ENCODE data around the gene CGB1.
"Not testable (repeated sequence)": the region's sequence is repeated elsewhere in the genome, so short reads cannot be mapped to it uniquely, and the experiment has no call there.

The CGB1 gene

GRCh38 chr19:49036815-49037214 is at the start of gene CGB1:
TSS of gene CGB1 (minus strand) at chr19:49036895. CDS start at chr19:49036711, 184 bp downstream.
- not testable (repeated sequence) for H3K36me3 ChIP-seq (ENCODE audit: insufficient read depth, low read length); H3K4me3 ChIP-seq (ENCODE audit: low read depth in 1 of 2, low read length in 2 of 2); H3K4me1 ChIP-seq (ENCODE audit: insufficient read depth, low read length); H3K9ac ChIP-seq (ENCODE audit: low read length); H3K27ac ChIP-seq (ENCODE audit: low read depth, low read length); H3K27me3 ChIP-seq (ENCODE audit: control insufficient read depth in 1 of 2, insufficient read depth in 2 of 2, low read length in 2 of 2); H3K9me3 ChIP-seq (ENCODE audit: low read length)

GRCh38 chr19:49086296-49086695 is 49.6 kb upstream of the CGB1 start:
- peak overlapping the region; percentile 96 for H3K27ac ChIP-seq (ENCODE audit: low read depth, low read length)
- H3K4me1 ChIP-seq (ENCODE audit: insufficient read depth, low read length): peaks cover 22% of the 10 kb centered on the region
- H3K36me3 ChIP-seq (ENCODE audit: insufficient read depth, low read length): peaks cover 33% of the 10 kb centered on the region
- peak overlapping the region; percentile 57 for H3K9ac ChIP-seq (ENCODE audit: low read length)
- no peaks in the 10 kb centered on the region for H3K27me3 ChIP-seq (ENCODE audit: control insufficient read depth in 1 of 2, insufficient read depth in 2 of 2, low read length in 2 of 2)
- no peaks in the 10 kb centered on the region for H3K9me3 ChIP-seq (ENCODE audit: low read length)
- peak overlapping the region; percentile 86 to 95 for H3K4me3 ChIP-seq (ENCODE audit: low read depth in 1 of 2, low read length in 2 of 2)

GRCh38 chr19:49085868-49086232 is 49.2 kb upstream of the CGB1 start:
- peak overlapping the region; percentile 57 for H3K9ac ChIP-seq (ENCODE audit: low read length)
- peaks cover 22% of the 10 kb centered on the region for H3K4me1 ChIP-seq (ENCODE audit: insufficient read depth, low read length)
- no peaks in the 10 kb centered on the region for H3K27me3 ChIP-seq (ENCODE audit: control insufficient read depth in 1 of 2, insufficient read depth in 2 of 2, low read length in 2 of 2)
- H3K27ac ChIP-seq (ENCODE audit: low read depth, low read length): peak overlapping the region; percentile 96
- no peaks in the 10 kb centered on the region for H3K9me3 ChIP-seq (ENCODE audit: low read length)
- H3K36me3 ChIP-seq (ENCODE audit: insufficient read depth, low read length): peaks cover 29% of the 10 kb centered on the region
- H3K4me3 ChIP-seq (ENCODE audit: low read depth in 1 of 2, low read length in 2 of 2): peak overlapping the region; percentile 86 to 95

- no peaks in the 10 kb centered on the region for H3K27me3 ChIP-seq (ENCODE audit: control insufficient read depth in 1 of 2, insufficient read depth in 2 of 2, low read length in 2 of 2)
- no peaks in the 10 kb centered on the region for H3K9me3 ChIP-seq (ENCODE audit: low read length)
- H3K36me3 ChIP-seq (ENCODE audit: insufficient read depth, low read length): peaks cover 23% of the 10 kb centered on the region
- peak within 1 kb of the TSS; percentile 57 for H3K9ac ChIP-seq (ENCODE audit: low read length)
- peak within 1 kb of the TSS; percentile 96 for H3K27ac ChIP-seq (ENCODE audit: low read depth, low read length)
- peak within 1 kb of the TSS; percentile 86 to 95 for H3K4me3 ChIP-seq (ENCODE audit: low read depth in 1 of 2, low read length in 2 of 2)
- H3K4me1 ChIP-seq (ENCODE audit: insufficient read depth, low read length): peaks cover 22% of the 10 kb centered on the region
Measured at GRCh38 chr19:49085020-49085867, 48.5 kb upstream of the CGB1 start, which contains the start of gene SNRNP70. TSS of gene SNRNP70 (plus strand) at chr19:49085451. CDS start at chr19:49086415, 964 bp downstream.

- H3K9ac ChIP-seq (ENCODE audit: low read length): no peak overlapping the region
- H3K27me3 ChIP-seq (ENCODE audit: control insufficient read depth in 1 of 2, insufficient read depth in 2 of 2, low read length in 2 of 2): no peaks in the 10 kb centered on the region
- H3K36me3 ChIP-seq (ENCODE audit: insufficient read depth, low read length): peaks cover 18% of the 10 kb centered on the region
- no peaks in the 10 kb centered on the region for H3K9me3 ChIP-seq (ENCODE audit: low read length)
- peaks cover 22% of the 10 kb centered on the region for H3K4me1 ChIP-seq (ENCODE audit: insufficient read depth, low read length)
- H3K27ac ChIP-seq (ENCODE audit: low read depth, low read length): peak overlapping the region; percentile 96
- H3K4me3 ChIP-seq (ENCODE audit: low read depth in 1 of 2, low read length in 2 of 2): peak overlapping the region; percentile 42 to 86
Measured at GRCh38 chr19:49084206-49085019, 47.7 kb upstream of the CGB1 start.

GRCh38 chr19:49081273-49081672 is 44.6 kb upstream of the CGB1 start:
- Histone ChIP-seq H3K4me3 (ENCODE audit: low read depth in 1 of 2, low read length in 2 of 2) (no peak overlapping the region), H3K36me3 (ENCODE audit: insufficient read depth, low read length) (no peaks in the 10 kb centered on the region), H3K27me3 (ENCODE audit: control insufficient read depth in 1 of 2, insufficient read depth in 2 of 2, low read length in 2 of 2) (no peaks in the 10 kb centered on the region), H3K4me1 (ENCODE audit: insufficient read depth, low read length) (peaks cover 3% of the 10 kb centered on the region), H3K9me3 (ENCODE audit: low read length) (no peaks in the 10 kb centered on the region), H3K9ac (ENCODE audit: low read length) (no peak overlapping the region), H3K27ac (ENCODE audit: low read depth, low read length) (no peak overlapping the region)

GRCh38 chr19:49080392-49080791 is 43.7 kb upstream of the CGB1 start:
- H3K4me3 ChIP-seq (ENCODE audit: low read depth in 1 of 2, low read length in 2 of 2): no peak overlapping the region
- H3K36me3 ChIP-seq (ENCODE audit: insufficient read depth, low read length): no peaks in the 10 kb centered on the region
- no peaks in the 10 kb centered on the region for H3K9me3 ChIP-seq (ENCODE audit: low read length)
- no peaks in the 10 kb centered on the region for H3K4me1 ChIP-seq (ENCODE audit: insufficient read depth, low read length)
- no peak overlapping the region for H3K27ac ChIP-seq (ENCODE audit: low read depth, low read length)
- H3K9ac ChIP-seq (ENCODE audit: low read length): no peak overlapping the region
- H3K27me3 ChIP-seq (ENCODE audit: control insufficient read depth in 1 of 2, insufficient read depth in 2 of 2, low read length in 2 of 2): no peaks in the 10 kb centered on the region

GRCh38 chr19:49074869-49075268 is 38.2 kb upstream of the CGB1 start:
- not testable (repeated sequence) for H3K9me3 ChIP-seq (ENCODE audit: low read length); H3K36me3 ChIP-seq (ENCODE audit: insufficient read depth, low read length); H3K9ac ChIP-seq (ENCODE audit: low read length); H3K27ac ChIP-seq (ENCODE audit: low read depth, low read length); H3K4me3 ChIP-seq (ENCODE audit: low read depth in 1 of 2, low read length in 2 of 2); H3K4me1 ChIP-seq (ENCODE audit: insufficient read depth, low read length)
- peaks cover 13 to 39% of the 10 kb centered on the region in 2 donors for H3K27me3 ChIP-seq (ENCODE audit: control insufficient read depth in 1 of 2, insufficient read depth in 2 of 2, low read length in 2 of 2)

GRCh38 chr19:49073514-49074378 is 37.1 kb upstream of the CGB1 start:
- no peak overlapping the region for H3K9ac ChIP-seq (ENCODE audit: low read length)
- no peaks in the 10 kb centered on the region for H3K9me3 ChIP-seq (ENCODE audit: low read length)
- H3K4me1 ChIP-seq (ENCODE audit: insufficient read depth, low read length): no peaks in the 10 kb centered on the region
- peaks cover 13 to 46% of the 10 kb centered on the region in 2 donors for H3K27me3 ChIP-seq (ENCODE audit: control insufficient read depth in 1 of 2, insufficient read depth in 2 of 2, low read length in 2 of 2)
- no peak overlapping the region for H3K27ac ChIP-seq (ENCODE audit: low read depth, low read length)
- H3K4me3 ChIP-seq (ENCODE audit: low read depth in 1 of 2, low read length in 2 of 2): no peak overlapping the region
- H3K36me3 ChIP-seq (ENCODE audit: insufficient read depth, low read length): no peaks in the 10 kb centered on the region

GRCh38 chr19:49071860-49072547 is 35.3 kb upstream of the CGB1 start:
- Histone ChIP-seq H3K9ac (ENCODE audit: low read length) (no peak overlapping the region), H3K4me1 (ENCODE audit: insufficient read depth, low read length) (no peaks in the 10 kb centered on the region), H3K27me3 (ENCODE audit: control insufficient read depth in 1 of 2, insufficient read depth in 2 of 2, low read length in 2 of 2) (peaks cover 13 to 53% of the 10 kb centered on the region in 2 donors), H3K27ac (ENCODE audit: low read depth, low read length) (no peak overlapping the region), H3K36me3 (ENCODE audit: insufficient read depth, low read length) (no peaks in the 10 kb centered on the region), H3K4me3 (ENCODE audit: low read depth in 1 of 2, low read length in 2 of 2) (no peak overlapping the region), H3K9me3 (ENCODE audit: low read length) (no peaks in the 10 kb centered on the region)
